Chondrocyte (in vitro differentiated cells): Measurements from ENCODE around the gene INMT. TPM values are rescaled to one million over a fixed set of nuclear protein-coding genes. Genes with fewer than 3 reads are reported as not detected.

ENCODE experiments used
- DNase-seq: peaks from one replicate; pipeline ENCODE4 v3.0.0; 2021; ENCODE audit warnings: mixed read lengths, low spot score
- H3K27ac Mint-ChIP-seq: one replicate; pipeline ENCODE4 v1.8.0; 2021; ENCODE audit warnings: mild to moderate bottlenecking, moderate library complexity, mixed read lengths; ENCODE audit not compliant: unreplicated experiment
- H3K27me3 Mint-ChIP-seq: 2 replicates; pipeline ENCODE4 v1.8.0; 2021; ENCODE audit warnings: low read depth, mixed read lengths
- H3K36me3 Mint-ChIP-seq: 2 replicates; pipeline ENCODE4 v1.8.0; 2021; ENCODE audit warnings: low read depth, mixed read lengths
- H3K4me1 Mint-ChIP-seq: 2 replicates; pipeline ENCODE4 v1.8.0; 2021; ENCODE audit warnings: low read depth, mild to moderate bottlenecking, mixed read lengths
- H3K4me3 Mint-ChIP-seq: one replicate; pipeline ENCODE4 v1.8.0; 2021; ENCODE audit warnings: mild to moderate bottlenecking, moderate library complexity, mixed read lengths; ENCODE audit not compliant: unreplicated experiment
- H3K9me3 Mint-ChIP-seq: 2 replicates; pipeline ENCODE4 v1.8.0; 2021; ENCODE audit warnings: low read depth, mixed read lengths
- CTCF ChIP-seq: fragments of 200-600 bp; sonication (generic); IDR thresholded peaks from 2 replicates; pipeline ENCODE4 v1.5.0; 2021; ENCODE audit warnings: antibody characterized with exemption, mild to moderate bottlenecking, moderate library complexity
- total RNA-seq: library from RNA; stranded (reverse); gene quantifications from 3 replicates; pipeline ENCODE4 v1.2.1, GENCODE V29; 2021

Gene INMT
- total RNA-seq, 1 donor from 2014 or later, result 73.2 TPM

GRCh38 chr7:30731581-30731980 lies 20.4 kb upstream of the INMT start:
- TF ChIP-seq CTCF, result no peak
- H3K4me3 Mint-ChIP-seq, result no peak overlapping the region
- H3K4me1 Mint-ChIP-seq, result peaks cover 4% of the 10 kb centered on the region
- H3K27ac Mint-ChIP-seq, result no peak overlapping the region
- no peaks in the 10 kb centered on the region for H3K36me3 Mint-ChIP-seq
- peaks cover 5% of the 10 kb centered on the region for H3K9me3 Mint-ChIP-seq
- peaks cover 50% of the 10 kb centered on the region for H3K27me3 Mint-ChIP-seq
- DNase-seq, result no peak

GRCh38 chr7:30732606-30733005 lies 19.3 kb upstream of the INMT start:
- no peak for TF ChIP-seq CTCF
- Mint-ChIP-seq H3K4me3 (no peak overlapping the region), H3K36me3 (no peaks in the 10 kb centered on the region), H3K27me3 (peaks cover 55% of the 10 kb centered on the region), H3K4me1 (peaks cover 4% of the 10 kb centered on the region), H3K9me3 (peaks cover 5% of the 10 kb centered on the region), H3K27ac (no peak overlapping the region)
- DNase-seq, result no peak

- TF ChIP-seq CTCF, result no peak
Measured at GRCh38 chr7:30733216-30733615, 18.7 kb upstream of the INMT start.

GRCh38 chr7:30733691-30734090 lies 18.2 kb upstream of the INMT start:
- no peak for TF ChIP-seq CTCF
- DNase-seq, result no peak
- no peak overlapping the region for H3K4me3 Mint-ChIP-seq
- peaks cover 58% of the 10 kb centered on the region for H3K27me3 Mint-ChIP-seq
- H3K4me1 Mint-ChIP-seq, result peaks cover 4% of the 10 kb centered on the region
- H3K36me3 Mint-ChIP-seq, result no peaks in the 10 kb centered on the region
- H3K27ac Mint-ChIP-seq, result no peak overlapping the region
- peaks cover 5% of the 10 kb centered on the region for H3K9me3 Mint-ChIP-seq

More at GRCh38 chr7:30733216-30733615, 18.7 kb upstream of the INMT start:
- Mint-ChIP-seq H3K27ac (no peak overlapping the region), H3K36me3 (no peaks in the 10 kb centered on the region), H3K4me1 (peaks cover 4% of the 10 kb centered on the region), H3K4me3 (no peak overlapping the region), H3K27me3 (peaks cover 56% of the 10 kb centered on the region), H3K9me3 (peaks cover 5% of the 10 kb centered on the region)
- DNase-seq, result no peak

GRCh38 chr7:30734497-30734896 lies 17.4 kb upstream of the INMT start:
- DNase-seq, result no peak
- Mint-ChIP-seq H3K4me3 (no peak overlapping the region), H3K27me3 (peaks cover 52% of the 10 kb centered on the region), H3K27ac (no peak overlapping the region), H3K9me3 (peaks cover 5% of the 10 kb centered on the region), H3K4me1 (peaks cover 4% of the 10 kb centered on the region), H3K36me3 (no peaks in the 10 kb centered on the region)
- no peak for TF ChIP-seq CTCF
